Hypothalamus (tissue), 51 donors: ENCODE measurements around the gene FKBP9.
"Not testable (repeated sequence)": the region's sequence is repeated elsewhere in the genome, so short reads cannot be mapped to it uniquely, and the experiment has no call there.

Source experiments
- DNase-seq, 51 donors: peaks; one replicate each; lab custom pipeline; 2025; lab: John Stamatoyannopoulos, UW

FKBP9 gene

GRCh38 chr7:33004104-33004616 lies 46.9 kb downstream of the FKBP9 start:
- DNase-seq = not testable (repeated sequence)

GRCh38 chr7:33005193-33005592 lies 48.0 kb downstream of the FKBP9 start:
- DNase-seq = not testable (repeated sequence)

GRCh38 chr7:33005690-33006089 lies 48.5 kb downstream of the FKBP9 start:
- not testable (repeated sequence) for DNase-seq

GRCh38 chr7:33009734-33010133 lies 52.5 kb downstream of the FKBP9 start:
- no peak for DNase-seq

GRCh38 chr7:33012364-33012763 lies 55.1 kb downstream of the FKBP9 start:
- no peak for DNase-seq

GRCh38 chr7:33024189-33024757 lies 67.0 kb downstream of the FKBP9 start:
- DNase-seq = no peak

- DNase-seq = no peak
These were observed 78.5 kb downstream of the FKBP9 start for GRCh38 chr7:33035776-33036175.

- DNase-seq = no peak
These were observed 81.4 kb downstream of the FKBP9 start for GRCh38 chr7:33038639-33039038.

- DNase-seq = no peak
These were observed 82.1 kb downstream of the FKBP9 start for GRCh38 chr7:33039257-33039902.

GRCh38 chr7:33039903-33040292 lies 82.7 kb downstream of the FKBP9 start:
- no peak for DNase-seq

- DNase-seq = no peak
These were observed 83.7 kb downstream of the FKBP9 start for GRCh38 chr7:33040803-33041516.

GRCh38 chr7:33041631-33042428 lies 84.6 kb downstream of the FKBP9 start:
- DNase-seq = no peak

GRCh38 chr7:33043501-33044400 lies 86.5 kb downstream of the FKBP9 start:
- DNase-seq = no peak

GRCh38 chr7:33044401-33044718 lies 87.1 kb downstream of the FKBP9 start:
- no peak for DNase-seq

GRCh38 chr7:33044986-33045385 lies 87.7 kb downstream of the FKBP9 start:
- no peak for DNase-seq

GRCh38 chr7:33048257-33048656 lies 91.0 kb downstream of the FKBP9 start:
- no peak for DNase-seq

- no peak for DNase-seq
These were observed 91.5 kb downstream of the FKBP9 start for GRCh38 chr7:33048704-33049103.

- peak in 3 of 51 donors; percentile 1 to 2 (median 2) for DNase-seq
These were observed 93.5 kb downstream of the FKBP9 start for GRCh38 chr7:33050535-33051318.

GRCh38 chr7:33053721-33054120 lies 96.5 kb downstream of the FKBP9 start:
- no peak for DNase-seq
